Measurements from ENCODE around the gene DNAJC13.

DNA sequence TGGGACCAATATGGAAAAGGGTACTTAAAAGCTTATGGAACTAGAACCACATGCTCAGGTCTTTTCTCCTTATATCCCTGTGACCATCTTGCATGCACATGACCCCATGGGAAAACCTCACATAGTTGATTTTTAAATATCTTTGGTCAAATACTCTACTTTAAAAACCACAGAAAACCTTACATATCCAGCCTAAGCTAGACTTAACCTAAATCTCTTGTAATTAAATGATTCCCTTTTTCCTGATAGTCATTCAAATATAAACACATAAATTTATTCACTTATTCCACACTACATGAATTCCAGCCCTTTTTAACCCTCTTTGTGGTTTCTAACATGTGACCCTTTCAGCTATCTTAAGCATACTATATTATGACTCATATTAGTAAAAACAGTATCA lies 46.8 kb downstream of the DNAJC13 start:
- TF ChIP-seq, protein P1, sequence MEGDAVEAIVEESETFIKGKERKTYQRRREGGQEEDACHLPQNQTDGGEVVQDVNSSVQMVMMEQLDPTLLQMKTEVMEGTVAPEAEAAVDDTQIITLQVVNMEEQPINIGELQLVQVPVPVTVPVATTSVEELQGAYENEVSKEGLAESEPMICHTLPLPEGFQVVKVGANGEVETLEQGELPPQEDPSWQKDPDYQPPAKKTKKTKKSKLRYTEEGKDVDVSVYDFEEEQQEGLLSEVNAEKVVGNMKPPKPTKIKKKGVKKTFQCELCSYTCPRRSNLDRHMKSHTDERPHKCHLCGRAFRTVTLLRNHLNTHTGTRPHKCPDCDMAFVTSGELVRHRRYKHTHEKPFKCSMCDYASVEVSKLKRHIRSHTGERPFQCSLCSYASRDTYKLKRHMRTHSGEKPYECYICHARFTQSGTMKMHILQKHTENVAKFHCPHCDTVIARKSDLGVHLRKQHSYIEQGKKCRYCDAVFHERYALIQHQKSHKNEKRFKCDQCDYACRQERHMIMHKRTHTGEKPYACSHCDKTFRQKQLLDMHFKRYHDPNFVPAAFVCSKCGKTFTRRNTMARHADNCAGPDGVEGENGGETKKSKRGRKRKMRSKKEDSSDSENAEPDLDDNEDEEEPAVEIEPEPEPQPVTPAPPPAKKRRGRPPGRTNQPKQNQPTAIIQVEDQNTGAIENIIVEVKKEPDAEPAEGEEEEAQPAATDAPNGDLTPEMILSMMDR (IDR thresholded peaks at IDR 0.05): no peak
- no peak for TF ChIP-seq EP300 (IDR thresholded peaks at IDR 0.05)

Measured in gastroesophageal sphincter (tissue), 3 donors.